Activated CD8-positive, alpha-beta memory T cell treated with anti-CD3 and anti-CD28 coated beads, Interleukin-2, amount 50 U/mL, for 48 hours (primary cell): Measurements from ENCODE around the gene ZFYVE26.

ENCODE experiments used
- DNase-seq: peaks from one replicate; pipeline ENCODE4 v3.0.0-alpha.2; 2020

Gene ZFYVE26

GRCh38 chr14:67815573-67816225 lies 691 bp downstream of the ZFYVE26 start:
- DNase-seq, result no peak

DNA sequence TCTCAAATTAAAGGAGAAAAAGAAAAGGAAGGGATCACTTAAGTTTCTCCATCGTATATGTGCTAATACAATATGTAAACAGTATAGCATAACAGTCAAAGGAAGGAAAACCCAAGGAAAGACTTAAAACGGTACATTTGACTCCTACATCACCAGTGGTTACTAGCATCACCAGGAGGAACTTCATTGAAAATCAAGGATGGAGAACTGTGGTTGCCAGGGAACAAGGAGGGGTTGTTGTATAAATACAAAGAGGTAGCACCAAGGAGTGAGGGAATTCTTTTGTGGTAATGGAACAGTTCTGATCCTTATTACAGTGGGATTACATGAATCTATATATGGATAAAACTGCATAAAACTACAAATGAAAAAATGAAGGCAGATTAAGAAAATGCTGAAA lies 1.6 kb downstream of the ZFYVE26 start:
- DNase-seq, result no peak

GRCh38 chr14:67806246-67806645 lies 10.1 kb downstream of the ZFYVE26 start:
- DNase-seq, result no peak

- no peak for DNase-seq
Observed at GRCh38 chr14:67800743-67801142, 15.6 kb downstream of the ZFYVE26 start.

- no peak for DNase-seq
Observed at GRCh38 chr14:67798731-67799130, 17.7 kb downstream of the ZFYVE26 start.

DNA sequence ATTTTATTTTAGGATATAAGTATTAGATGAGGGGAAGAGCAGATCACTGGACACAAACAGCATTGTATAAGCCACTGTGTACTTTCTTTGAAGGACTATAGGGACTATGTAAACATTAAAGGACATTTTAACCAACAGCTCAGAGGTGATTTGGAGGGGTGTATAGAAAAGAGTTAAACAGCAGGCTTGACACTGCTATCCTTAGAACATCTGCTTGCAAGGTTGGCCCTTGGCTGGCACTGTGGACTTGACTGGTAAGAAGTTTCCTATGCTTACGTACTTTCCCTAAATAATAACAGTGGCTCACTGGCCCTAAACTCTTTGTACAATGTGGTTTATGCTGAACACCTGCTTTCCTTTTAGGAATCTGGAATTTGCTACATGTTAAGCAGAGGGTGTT lies 28.7 kb downstream of the ZFYVE26 start:
- DNase-seq, result no peak

DNA sequence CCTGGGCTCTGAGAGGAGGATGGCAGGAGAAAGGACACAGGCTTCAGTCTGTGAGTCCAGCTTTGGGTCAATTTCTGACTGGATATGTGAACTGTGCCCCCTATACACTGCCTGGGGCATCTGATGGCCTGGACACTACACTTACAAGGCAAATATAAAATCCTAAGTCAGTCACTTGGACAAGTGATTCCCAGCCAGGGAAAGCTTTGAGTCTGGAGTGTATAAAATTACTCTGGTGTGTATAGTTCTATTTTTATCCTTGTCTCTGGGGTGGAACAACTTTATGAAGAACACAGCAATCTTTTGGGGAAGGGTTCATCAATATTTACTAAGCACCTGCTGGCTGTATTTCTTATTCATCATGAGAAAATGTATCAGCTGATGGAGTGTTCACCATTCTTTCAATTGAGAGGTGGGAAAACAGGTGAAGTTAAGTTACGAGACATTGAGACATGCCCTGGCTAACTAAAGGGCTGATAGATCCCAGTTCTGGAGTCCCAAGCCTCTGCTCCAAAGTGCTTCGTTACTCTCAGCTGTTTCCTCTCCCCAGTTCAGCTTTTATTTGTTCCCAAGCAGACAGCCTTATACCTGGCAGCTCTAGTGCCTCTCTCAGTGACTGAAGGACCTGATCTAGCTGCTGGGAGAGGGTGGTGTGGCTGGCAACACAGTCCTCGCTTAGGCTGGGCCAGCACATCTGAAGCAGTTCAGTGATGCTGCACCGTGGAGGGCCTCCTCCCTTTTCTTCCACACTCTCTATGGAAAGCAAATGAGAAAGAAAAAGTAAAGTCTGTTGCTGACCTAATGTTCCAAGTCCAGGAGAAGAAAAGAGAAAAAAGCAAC lies 30.9 kb downstream of the ZFYVE26 start:
- no peak for DNase-seq

GRCh38 chr14:67784244-67784823 lies 32.1 kb downstream of the ZFYVE26 start:
- DNase-seq, result no peak

- no peak for DNase-seq
Observed at GRCh38 chr14:67782090-67782489, 34.3 kb downstream of the ZFYVE26 start.

- no peak for DNase-seq
Observed at GRCh38 chr14:67778792-67779191, 37.6 kb downstream of the ZFYVE26 start.

DNA sequence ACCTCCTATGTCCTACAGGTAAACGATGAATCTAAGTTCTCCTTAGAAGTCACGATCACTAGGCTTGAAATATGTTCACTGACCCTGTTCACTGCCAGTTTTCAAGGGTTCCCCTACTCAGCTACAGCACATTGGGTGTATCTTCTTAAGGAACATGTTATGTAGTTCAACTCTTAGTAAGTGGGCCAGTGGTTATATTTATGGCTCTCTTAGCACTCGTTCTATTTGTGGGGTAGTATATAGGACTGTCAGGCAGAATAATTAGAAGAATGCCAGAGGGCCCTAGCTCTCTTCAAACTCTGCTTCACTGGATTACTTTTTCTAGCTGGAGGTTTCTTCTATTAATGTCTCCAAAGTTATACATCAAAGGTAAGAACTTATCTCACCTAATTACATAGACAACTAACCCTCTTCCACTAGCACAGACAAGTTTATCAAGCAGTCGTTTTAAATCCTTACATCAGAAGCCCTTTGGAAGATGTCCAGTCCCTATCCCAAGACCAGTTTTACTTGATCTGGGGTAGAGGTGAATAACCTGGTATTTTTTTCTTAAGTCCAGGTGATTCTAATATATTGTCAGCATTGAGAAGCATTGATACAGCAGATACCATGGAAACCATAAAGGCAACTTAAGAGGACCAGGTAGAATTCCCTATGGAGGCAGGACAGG lies 39.6 kb downstream of the ZFYVE26 start:
- DNase-seq, result no peak

DNA sequence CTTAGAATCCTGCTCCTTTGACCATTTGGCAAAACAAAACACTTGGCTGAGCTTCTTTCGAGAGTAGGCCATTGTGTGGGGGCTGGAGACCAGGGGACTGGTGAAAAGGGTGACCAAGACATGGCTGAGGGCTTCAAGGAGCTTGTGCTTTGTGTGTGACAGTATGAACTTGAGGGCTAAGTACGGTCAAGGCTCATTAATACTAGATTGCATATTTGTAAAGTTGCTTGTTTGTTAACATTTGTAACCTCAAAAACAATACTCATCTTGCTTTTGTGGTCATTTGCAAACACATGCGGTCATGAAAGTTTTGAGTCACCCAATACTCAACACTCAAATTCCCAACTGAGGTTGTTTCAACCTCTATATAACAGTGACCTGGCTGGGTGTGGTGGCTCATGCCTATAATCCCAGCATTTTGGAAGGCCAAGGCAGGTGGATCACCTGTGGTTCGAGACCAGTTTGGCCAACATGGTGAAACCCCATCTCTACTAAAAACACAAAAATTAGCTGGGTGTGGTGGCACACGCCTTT lies 42.5 kb downstream of the ZFYVE26 start:
- no peak for DNase-seq

DNA sequence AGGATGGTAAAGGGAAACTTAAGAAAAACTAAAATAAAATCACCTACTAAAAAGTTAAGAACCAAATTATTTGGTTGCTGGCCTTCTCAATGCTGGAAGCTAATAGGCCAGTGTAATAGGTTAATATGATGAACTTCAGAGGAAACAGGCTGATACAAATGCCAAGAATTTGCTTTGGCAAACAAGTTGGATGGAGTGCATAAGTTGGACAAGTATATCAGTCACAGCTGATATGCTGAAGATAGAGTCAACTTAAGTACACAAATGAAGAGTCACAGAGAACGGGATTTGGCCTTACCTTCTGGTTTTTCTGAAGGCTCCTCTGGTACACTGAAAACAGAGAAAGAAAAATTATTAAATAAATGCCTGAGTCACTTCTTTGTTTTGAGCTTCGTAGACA lies 48.2 kb downstream of the ZFYVE26 start:
- no peak for DNase-seq

DNA sequence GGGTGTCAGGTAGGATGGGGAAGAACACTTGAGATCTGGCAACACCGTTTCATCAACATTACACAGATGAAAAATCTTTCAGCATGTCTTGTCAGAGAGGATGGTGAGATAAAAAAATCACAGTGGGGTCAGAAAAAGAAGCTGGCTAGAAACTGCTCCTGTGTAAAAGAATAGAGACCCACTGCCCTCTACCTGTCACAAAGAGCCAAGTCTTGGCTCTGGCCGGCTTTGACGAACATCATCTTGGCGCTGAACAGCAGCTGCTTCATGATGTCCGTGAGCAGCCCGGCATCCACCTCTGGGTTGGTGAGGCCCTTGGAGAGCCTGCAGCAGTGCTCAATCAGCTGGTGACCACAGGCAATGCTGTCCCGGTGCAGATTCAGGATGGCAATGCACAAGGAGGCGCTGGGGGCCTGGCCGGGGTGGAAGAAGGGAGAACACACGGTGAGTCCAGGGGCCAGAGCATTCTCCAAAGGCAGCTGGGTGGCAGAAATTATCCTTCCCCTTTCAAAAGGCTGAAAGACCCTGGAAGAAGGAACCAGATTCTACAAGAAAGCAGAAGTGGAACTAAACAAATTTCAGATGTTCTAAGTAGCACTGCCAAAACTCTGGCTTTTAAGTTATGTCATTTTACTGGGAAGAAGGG lies 50.2 kb downstream of the ZFYVE26 start:
- no peak for DNase-seq

DNA sequence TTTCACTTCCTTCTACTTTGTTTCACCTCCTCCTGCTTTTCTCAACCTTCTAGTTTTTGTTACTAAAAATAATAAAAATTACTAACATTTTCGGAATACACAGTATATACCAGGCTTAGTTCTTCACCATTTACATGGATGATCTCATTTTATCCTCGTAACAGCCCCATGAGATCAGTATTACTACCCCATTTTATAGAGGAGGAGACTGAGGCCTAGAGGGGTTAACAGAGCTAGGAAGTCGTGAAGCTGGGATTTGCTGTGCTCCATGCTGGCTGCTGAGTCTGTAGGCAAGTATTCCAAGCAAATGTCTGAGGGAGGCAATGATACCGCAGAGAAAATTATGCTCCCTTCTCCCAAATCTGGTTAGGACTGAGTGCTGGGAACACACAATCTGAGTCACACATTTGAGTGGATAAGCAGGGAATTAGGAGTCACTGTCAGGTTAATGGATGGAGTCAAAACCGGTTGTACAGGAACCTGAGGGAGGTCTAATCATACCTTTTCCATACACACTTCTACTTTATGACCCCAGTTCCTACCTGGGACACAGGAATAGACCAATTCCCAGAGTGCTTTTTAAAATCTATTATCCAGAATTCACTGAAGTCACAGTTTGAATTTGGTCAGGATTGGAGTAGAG lies 51.1 kb downstream of the ZFYVE26 start:
- no peak for DNase-seq

DNA sequence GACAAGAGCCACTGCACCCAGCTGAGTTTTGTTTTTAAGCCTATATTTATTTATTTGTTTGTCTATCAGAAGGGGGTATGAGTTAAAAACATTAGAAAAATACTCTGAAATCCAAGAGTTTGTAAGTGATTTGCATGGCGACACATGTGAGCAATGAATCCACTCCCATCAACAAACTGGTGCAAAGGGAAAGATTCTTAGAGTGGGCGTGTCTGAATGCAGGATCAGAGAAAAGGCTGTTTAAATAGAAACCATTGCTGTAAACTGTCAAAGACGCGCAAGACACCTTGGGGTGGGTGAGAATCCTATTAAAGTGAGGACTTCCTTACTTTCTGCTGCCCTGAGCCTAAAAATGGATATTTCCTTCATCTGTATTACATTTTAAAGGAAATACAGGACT lies 51.9 kb downstream of the ZFYVE26 start:
- no peak for DNase-seq

GRCh38 chr14:67763158-67763822 lies 53.1 kb downstream of the ZFYVE26 start:
- DNase-seq, result no peak

DNA sequence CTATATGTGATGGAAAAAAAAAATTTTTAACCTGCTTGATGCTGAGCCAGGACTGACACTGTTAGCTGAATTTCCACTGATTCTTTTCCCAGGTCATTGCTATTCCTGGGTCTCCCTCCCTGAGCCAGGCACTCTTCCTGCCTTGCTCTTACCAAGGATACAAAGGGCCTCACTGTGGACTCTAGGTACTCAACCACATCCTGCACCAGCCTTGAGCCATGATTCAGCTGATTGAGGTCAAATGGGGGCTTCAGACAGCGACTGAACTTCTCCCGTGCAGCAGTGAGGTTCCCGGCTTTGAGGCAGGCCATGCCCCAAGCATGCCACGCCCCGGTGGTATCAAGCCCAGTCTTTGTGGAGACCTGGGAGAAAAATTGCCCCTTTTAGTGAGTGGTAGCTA lies 54.3 kb downstream of the ZFYVE26 start:
- no peak for DNase-seq

- DNase-seq, result no peak
Observed at GRCh38 chr14:67759916-67760315, 56.5 kb downstream of the ZFYVE26 start.

GRCh38 chr14:67757175-67757574 lies 59.2 kb downstream of the ZFYVE26 start:
- no peak for DNase-seq

GRCh38 chr14:67756496-67756895 lies 59.9 kb downstream of the ZFYVE26 start:
- no peak for DNase-seq
